8988T (cell line): ENCODE measurements around the gene BICDL1.
"Not testable (repeated sequence)": the region's sequence is repeated elsewhere in the genome, so short reads cannot be mapped to it uniquely, and the experiment has no call there.

Source experiments
- DNase-seq: peaks from one replicate; pipeline ENCODE4 v3.0.0; 2011

BICDL1 gene

DNA sequence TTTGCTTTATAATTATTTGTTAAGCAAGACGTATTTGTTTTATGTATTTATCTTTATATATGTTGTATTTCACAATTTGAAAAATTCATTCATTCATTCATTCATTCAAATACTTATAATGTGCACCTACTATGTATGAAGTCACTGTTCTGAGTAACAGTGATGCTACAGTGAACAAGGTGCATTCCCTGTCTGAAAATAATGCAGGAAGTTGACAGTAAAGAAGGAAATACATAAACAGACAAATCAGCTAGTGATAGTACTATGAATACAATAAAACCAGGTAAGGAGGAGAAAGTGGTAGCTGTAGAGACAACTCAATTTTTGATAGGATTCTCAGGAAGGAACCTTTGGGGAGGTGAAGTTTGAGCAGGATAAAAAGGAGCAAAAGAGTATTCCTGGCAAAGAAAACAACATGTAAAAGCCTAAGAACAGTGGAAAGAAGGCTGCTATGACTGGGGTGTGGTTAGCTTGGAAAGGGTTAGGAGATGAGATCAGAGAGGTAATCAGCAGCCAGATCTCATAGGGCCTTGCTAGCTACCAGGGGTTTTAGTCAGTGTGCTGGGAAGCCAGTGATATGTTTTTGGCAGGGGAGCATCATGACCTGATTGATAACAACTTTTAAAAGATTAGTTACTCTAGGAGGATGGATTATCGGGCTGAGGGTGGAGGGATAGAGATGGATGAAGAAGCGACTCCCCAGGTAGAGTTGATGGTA lies 17.4 kb downstream of the BICDL1 start:
- no peak for DNase-seq

- DNase-seq, result no peak
Measured at GRCh38 chr12:120007272-120007671, 18.2 kb downstream of the BICDL1 start.

DNA sequence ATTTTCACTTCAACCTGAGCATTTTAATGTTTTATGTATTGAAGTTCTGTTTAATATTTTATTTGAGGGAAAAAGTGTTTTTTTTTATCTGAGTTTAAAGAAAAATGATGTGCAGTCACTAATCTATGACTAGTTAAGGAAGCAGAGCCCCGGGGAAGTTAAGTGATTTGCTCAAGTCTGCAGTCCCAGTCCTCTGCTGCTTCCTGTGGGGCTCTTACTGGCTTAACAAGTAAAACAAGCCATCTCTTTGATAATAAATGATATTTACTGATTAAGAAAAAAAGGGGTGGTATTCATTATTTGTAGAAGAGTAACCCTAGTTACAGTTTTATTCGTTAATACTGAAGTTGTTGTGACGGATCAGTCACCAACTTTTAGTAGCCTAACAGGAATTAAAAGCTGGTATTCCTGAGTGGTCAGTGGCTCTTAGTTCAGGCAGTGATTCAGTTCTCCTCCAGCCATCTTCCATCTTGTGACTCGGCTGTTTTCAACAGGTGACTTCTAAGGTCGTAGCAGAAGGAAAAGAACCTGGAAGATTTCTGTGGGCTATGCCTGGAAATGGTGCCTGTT lies 21.7 kb downstream of the BICDL1 start:
- DNase-seq, result no peak

- DNase-seq, result no peak
Measured at GRCh38 chr12:120012067-120012621, 23.1 kb downstream of the BICDL1 start.

DNA sequence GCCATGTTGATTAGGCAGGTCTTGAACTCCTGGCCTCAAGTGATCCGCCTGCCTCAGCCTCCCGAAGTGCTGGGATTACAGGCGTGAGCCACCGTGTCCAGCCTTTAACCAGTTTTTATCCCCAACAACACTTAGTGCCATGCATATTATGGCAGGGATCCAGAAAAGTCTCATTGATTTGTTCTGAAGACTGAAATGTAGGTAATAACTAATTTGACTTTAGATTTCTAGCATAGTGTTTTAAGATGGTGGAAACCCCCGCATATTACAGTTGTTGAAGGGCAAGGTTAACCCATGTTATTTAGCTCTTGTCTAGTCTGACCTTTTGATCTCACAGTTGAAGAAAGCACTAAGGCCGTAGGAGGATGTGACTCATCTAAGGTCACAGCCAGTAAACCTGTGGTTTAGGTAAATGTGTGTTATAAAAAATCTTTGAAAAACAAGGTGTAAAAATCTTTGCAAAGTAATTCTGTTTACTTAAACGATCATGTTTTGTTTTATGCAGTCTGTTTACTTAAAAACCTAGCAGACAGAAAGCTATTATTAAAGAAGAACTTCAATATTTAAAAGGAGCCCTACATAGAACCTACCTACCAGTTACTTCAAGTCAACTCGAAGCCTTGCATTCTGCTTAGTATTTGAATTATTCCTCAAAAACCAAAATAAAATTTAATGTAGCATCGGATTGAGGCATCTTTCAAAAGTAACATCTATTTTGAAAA lies 24.8 kb downstream of the BICDL1 start:
- no peak for DNase-seq

GRCh38 chr12:120014381-120014735 lies 25.3 kb downstream of the BICDL1 start:
- not testable (repeated sequence) for DNase-seq

- no peak for DNase-seq
Measured at GRCh38 chr12:120015313-120015712, 26.3 kb downstream of the BICDL1 start.

DNA sequence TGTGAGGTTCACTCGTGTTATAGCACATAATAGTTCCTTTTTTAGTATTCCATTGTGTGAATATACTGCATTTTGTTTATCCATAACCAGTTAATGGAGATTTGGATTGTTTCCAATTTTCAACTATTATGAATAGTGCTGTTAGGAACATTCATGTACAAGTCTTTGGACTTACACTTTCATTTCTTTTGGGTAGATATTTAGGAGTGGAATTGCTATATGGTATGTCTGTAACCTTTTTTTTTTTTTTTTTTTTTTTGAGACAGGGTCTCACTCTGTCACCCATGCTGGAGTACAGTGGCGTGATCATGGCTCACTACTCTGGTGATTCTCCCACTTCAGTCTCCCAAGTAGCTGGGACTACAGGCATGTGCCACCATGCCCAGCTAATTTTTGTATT lies 27.2 kb downstream of the BICDL1 start:
- DNase-seq, result not testable (repeated sequence)

GRCh38 chr12:120019197-120019596 lies 30.2 kb downstream of the BICDL1 start:
- no peak for DNase-seq

GRCh38 chr12:120019938-120020337 lies 30.9 kb downstream of the BICDL1 start:
- no peak for DNase-seq

- no peak for DNase-seq
Measured at GRCh38 chr12:120024193-120024592, 35.2 kb downstream of the BICDL1 start.

DNA sequence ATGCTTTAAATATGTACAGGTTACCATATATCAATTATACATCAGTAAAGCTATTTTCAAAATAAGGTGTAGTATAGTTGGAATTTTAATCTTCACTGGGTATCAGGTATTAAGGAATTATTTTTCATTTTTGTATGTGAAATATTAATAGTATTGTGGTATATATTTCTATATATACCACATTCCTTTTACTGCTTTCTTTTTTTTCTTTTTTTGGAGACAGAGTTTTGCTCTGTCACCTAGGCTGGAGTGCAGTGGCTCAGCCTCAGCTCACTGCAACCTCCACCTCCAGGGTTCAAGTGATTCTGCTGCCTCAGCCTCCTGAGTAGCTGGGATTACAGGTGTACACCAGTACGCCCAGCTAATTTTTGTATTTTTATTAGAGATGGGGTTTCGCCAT lies 36.6 kb downstream of the BICDL1 start:
- no peak for DNase-seq

DNA sequence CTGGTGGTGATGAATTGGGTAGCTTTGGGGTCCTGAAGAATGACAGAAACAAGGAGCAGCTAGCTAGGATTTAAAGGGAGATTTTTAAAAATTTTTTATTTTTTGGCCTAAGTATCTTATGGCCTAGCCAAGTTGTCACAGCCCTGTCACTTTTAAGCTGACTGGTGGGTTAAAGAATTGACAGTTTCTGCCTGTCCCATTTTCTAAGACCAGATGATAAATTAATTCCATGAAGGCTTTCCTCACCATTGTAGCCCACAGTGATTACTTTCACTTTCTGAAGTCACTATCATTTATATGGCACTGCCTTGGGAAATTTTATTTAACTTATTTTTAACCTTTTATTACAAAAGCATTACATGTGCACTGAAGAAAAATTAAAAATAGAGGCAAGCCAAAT lies 43.2 kb downstream of the BICDL1 start:
- no peak for DNase-seq

GRCh38 chr12:120037851-120038250 lies 48.8 kb downstream of the BICDL1 start:
- no peak for DNase-seq

DNA sequence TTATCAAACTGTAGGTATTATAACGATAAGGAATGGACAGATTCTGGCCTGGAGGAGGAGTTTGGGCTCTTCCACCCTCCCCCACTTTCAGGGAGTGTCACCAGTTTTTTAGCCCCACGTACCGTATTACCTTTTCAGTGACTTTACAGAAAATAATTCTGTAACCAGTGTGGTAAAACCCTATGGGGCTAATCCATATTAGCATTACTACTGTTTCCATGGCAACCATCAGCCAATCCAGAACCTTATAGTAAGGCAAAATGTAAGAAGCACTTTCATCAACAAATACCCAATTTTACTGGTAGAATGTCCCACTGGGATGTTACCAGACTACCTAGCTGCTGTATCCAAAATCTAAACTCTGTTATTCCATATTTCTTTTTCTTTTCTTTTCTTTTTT lies 50.7 kb downstream of the BICDL1 start:
- no peak for DNase-seq

- DNase-seq, result no peak
Measured at GRCh38 chr12:120041386-120042231, 52.6 kb downstream of the BICDL1 start.

DNA sequence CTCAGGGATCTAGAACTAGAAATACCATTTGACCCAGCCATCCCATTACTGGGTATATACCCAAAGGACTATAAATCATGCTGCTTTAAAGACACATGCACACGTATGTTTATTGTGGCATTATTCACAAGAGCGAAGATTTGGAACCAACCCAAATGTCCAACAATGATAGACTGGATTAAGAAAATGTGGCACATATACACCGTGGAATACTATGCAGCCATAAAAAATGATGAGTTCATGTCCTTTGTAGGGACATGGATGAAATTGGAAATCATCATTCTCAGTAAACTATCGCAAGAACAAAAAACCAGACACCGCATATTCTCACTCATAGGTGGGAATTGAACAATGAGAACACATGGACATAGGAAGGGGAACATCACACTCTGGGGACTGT lies 56.3 kb downstream of the BICDL1 start:
- not testable (repeated sequence) for DNase-seq

DNA sequence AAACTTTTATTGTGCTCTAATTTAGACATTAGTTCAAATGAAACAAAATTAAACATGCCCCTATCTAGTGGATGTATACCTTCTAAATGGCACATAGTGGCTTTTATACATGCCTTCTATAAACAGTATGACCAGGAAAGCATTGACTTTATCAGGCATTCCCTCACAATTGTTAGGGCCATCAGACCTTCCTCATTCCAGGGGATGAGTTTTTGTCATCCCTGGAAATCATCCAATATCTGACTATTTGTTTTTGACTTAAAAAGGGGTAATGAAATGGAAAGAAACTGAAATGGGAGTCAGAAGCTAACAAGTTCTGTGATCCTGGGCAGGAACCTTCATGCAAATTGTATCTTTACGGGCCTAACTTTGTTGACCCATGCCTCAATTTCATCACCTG lies 58.0 kb downstream of the BICDL1 start:
- no peak for DNase-seq

GRCh38 chr12:120048263-120048662 lies 59.2 kb downstream of the BICDL1 start:
- no peak for DNase-seq

DNA sequence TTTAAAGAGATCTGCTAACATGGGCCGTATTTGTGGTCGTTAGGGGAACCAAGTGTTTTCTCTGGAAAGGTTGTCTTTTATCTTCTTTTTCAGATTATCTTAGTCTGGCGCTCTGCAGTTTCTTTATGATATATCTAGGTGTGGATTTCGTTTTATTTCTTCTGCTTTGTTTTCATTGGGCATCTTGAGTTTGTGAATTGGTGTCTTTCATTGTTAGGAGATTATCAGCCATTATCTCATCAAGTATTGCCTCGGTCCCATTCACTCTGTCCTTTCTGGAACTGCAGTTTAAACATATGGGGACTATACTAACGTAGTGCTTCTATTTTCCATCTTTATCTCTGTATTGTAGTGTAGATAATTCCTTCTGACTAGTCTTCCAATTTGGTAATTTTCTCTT lies 60.4 kb downstream of the BICDL1 start:
- DNase-seq, result no peak

DNA sequence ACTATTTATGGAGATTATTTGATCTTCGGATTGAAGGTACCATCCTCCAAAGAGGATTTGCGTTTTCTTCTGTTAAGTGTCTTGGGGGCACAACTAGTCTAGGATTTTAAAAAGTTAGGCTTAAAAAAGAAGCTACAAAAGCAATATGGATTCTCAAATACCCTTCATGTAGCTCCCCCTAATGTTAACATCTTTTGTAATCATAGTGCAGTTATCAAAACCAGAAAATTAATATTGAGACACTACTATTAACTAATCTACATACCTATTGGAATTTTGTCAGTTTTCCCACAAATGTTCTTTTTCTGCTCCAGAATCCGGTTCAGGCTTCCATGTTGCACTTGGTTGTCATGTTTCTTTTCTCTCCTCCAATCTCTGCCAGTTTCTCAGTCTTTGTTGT lies 62.5 kb downstream of the BICDL1 start:
- DNase-seq, result no peak

DNA sequence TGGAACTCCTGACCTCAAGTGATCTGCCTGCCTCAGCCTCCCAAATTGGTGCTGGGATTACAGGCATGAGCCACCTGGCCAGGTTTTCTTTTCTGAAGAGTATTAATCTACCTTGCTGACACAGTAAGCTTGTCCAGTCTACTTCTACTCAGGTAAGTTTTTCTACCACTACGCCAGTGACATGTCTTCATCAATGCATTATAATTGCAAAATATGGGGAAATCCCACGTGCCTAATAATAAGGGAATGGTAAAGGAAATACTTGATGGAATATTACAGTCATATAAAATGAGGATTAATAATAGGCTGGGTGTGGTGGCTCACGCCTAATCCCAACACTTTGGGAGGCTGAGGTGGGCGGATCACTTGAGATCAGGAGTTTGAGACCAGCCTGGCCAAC lies 65.3 kb downstream of the BICDL1 start:
- no peak for DNase-seq
